Fibroblast of peridontal ligament (primary cell): ENCODE data around the gene TBX18.

ENCODE experiments used
- DNase-seq: peaks from one replicate; pipeline ENCODE4 v3.0.0-alpha.2; 2010; ENCODE audit errors: extremely low read depth

TBX18 gene

GRCh38 chr6:84764332-84765049, at the start of gene TBX18:
TSS of gene TBX18 (minus strand) at chr6:84764598. CDS start at chr6:84764181, 417 bp downstream.
- peak; percentile 53 for DNase-seq

GRCh38 chr6:84811351-84811750, 47.0 kb upstream of the TBX18 start:
- no peak for DNase-seq

- no peak for DNase-seq
Observed at GRCh38 chr6:84809455-84809854, 45.1 kb upstream of the TBX18 start.

- DNase-seq: no peak
Observed at GRCh38 chr6:84808491-84809061, 44.2 kb upstream of the TBX18 start.

GRCh38 chr6:84805145-84805544, 40.7 kb upstream of the TBX18 start:
- DNase-seq: no peak

- DNase-seq: no peak
Observed at GRCh38 chr6:84804720-84805119, 40.3 kb upstream of the TBX18 start.

- no peak for DNase-seq
Observed at GRCh38 chr6:84801250-84801649, 36.9 kb upstream of the TBX18 start.

GRCh38 chr6:84798257-84798656, 33.9 kb upstream of the TBX18 start:
- DNase-seq: no peak

GRCh38 chr6:84796343-84796742, 31.9 kb upstream of the TBX18 start:
- DNase-seq: no peak

GRCh38 chr6:84791927-84792326, 27.5 kb upstream of the TBX18 start:
- no peak for DNase-seq

- DNase-seq: no peak
Observed at GRCh38 chr6:84791233-84791632, 26.8 kb upstream of the TBX18 start.

- no peak for DNase-seq
Observed at GRCh38 chr6:84789170-84789569, 24.8 kb upstream of the TBX18 start.

GRCh38 chr6:84788689-84789088, 24.3 kb upstream of the TBX18 start:
- DNase-seq: no peak

- DNase-seq: no peak
Observed at GRCh38 chr6:84785671-84786070, 21.3 kb upstream of the TBX18 start.

GRCh38 chr6:84779917-84780316, 15.5 kb upstream of the TBX18 start:
- no peak for DNase-seq

- peak; percentile 28 for DNase-seq
Observed at GRCh38 chr6:84779380-84779779, 15.0 kb upstream of the TBX18 start.

GRCh38 chr6:84777888-84778287, 13.5 kb upstream of the TBX18 start:
- no peak for DNase-seq

GRCh38 chr6:84776392-84776791, 12.0 kb upstream of the TBX18 start:
- DNase-seq: no peak

GRCh38 chr6:84775751-84776150, 11.4 kb upstream of the TBX18 start:
- DNase-seq: no peak

- no peak for DNase-seq
Observed at GRCh38 chr6:84774985-84775284, 10.5 kb upstream of the TBX18 start.

- DNase-seq: no peak
Observed at GRCh38 chr6:84774157-84774984, 10.0 kb upstream of the TBX18 start.

GRCh38 chr6:84773431-84774156, 9.2 kb upstream of the TBX18 start:
- no peak for DNase-seq

- DNase-seq: no peak
Observed at GRCh38 chr6:84773133-84773430, 8.7 kb upstream of the TBX18 start.
